GM12878 (cell line): ENCODE results near the gene TRIP11. TPM values are rescaled to one million over a fixed set of nuclear protein-coding genes. Genes with fewer than 3 reads are reported as not detected.

Experiments
- ATAC-seq: fragments of 200-7000 bp; cut with Tn5 transposase; 3 replicates; pipeline ENCODE4 v1.9.1; 2020; ENCODE audit warnings: mild to moderate bottlenecking, moderate library complexity
- BruUV-seq: library from RNA; stranded (reverse); fragments of 400-500 nt; replicated peaks from 2 replicates; lab custom pipeline; 2021; lab: Mats Ljungman, UMichigan
- CTCF ChIA-PET: fragments of 300-600 bp; sonication (Branson Sonifier 250); formaldehyde crosslinking; extraction: SDS; loops from one replicate; lab custom pipeline; 2021; ENCODE audit warnings: inconsistent platforms; lab: Yijun Ruan, JAX
- POLR2A ChIA-PET: fragments of 350-600 bp; formaldehyde crosslinking; extraction: SDS; loops from one replicate; lab custom pipeline; 2021; ENCODE audit warnings: inconsistent platforms; lab: Charles Lee
- RAD21 ChIA-PET: fragments of 300-600 bp; sonication (Branson Sonifier 250); formaldehyde crosslinking; loops from one replicate; lab custom pipeline; 2023; ENCODE audit warnings: antibody characterized with exemption; ENCODE audit not compliant: unreplicated experiment; lab: Charles Lee
- SMC1A ChIA-PET: fragments of 300-600 bp; sonication (Branson Sonifier 250); formaldehyde crosslinking; loops from one replicate; lab custom pipeline; 2023; ENCODE audit not compliant: unreplicated experiment, uncharacterized antibody; lab: Charles Lee
- DNase-seq: peaks from one replicate; pipeline ENCODE4 v3.0.0-alpha.2; 2011; ENCODE audit warnings: low read depth, low spot score
- FAIRE-seq: peaks from 3 replicates; lab custom pipeline; 2011; peaks lifted over from hg19 to GRCh38; lab: Jason Lieb, UNC
- H2AFZ ChIP-seq: 2 replicates; pipeline ENCODE4 v1.6.0; 2011; ENCODE audit warnings: low read depth, low read length, control low read depth; ENCODE audit not compliant: control insufficient read depth
- H3K27ac ChIP-seq: 2 replicates; pipeline ENCODE4 v1.5.1; 2011; ENCODE audit warnings: control low read depth; ENCODE audit not compliant: control insufficient read depth, insufficient read depth
- H3K27me3 ChIP-seq, 2 experiments: replicated peaks in 1 of 2; 2 replicates each; pipeline versions ENCODE4 v1.6.0 to v1.6.1; 2011; ENCODE audit warnings: low read length in 1 of 2; ENCODE audit not compliant: control insufficient read depth in 2 of 2, insufficient read depth in 2 of 2
- H3K36me3 ChIP-seq, 2 experiments: 2 replicates each; pipeline ENCODE4 v1.5.1; 2011; ENCODE audit warnings: low read length in 1 of 2; ENCODE audit not compliant: control insufficient read depth in 2 of 2, insufficient read depth in 2 of 2
- H3K4me1 ChIP-seq: 2 replicates; pipeline ENCODE4 v1.6.1; 2011; ENCODE audit warnings: mild to moderate bottlenecking, low read length, moderate library complexity, mixed read lengths; ENCODE audit not compliant: control insufficient read depth, insufficient read depth
- H3K4me2 ChIP-seq: 2 replicates; pipeline ENCODE4 v1.6.0; 2011; ENCODE audit warnings: control low read depth; ENCODE audit not compliant: control insufficient read depth, insufficient read depth
- H3K4me3 ChIP-seq: fragments of 200-600 bp; sonication (generic); 2 replicates; pipeline ENCODE4 v1.5.1; 2016
- H3K79me2 ChIP-seq: 2 replicates; pipeline ENCODE4 v1.6.0; 2011; ENCODE audit warnings: low read length; ENCODE audit not compliant: control insufficient read depth, insufficient read depth
- H3K9ac ChIP-seq: 2 replicates; pipeline ENCODE4 v1.8.0; 2011; ENCODE audit warnings: low read length, control low read depth, mixed read lengths; ENCODE audit not compliant: control insufficient read depth, insufficient read depth
- H3K9me3 ChIP-seq: replicated peaks from 3 replicates; pipeline ENCODE4 v1.5.1; 2011; ENCODE audit warnings: mild to moderate bottlenecking, low read length; ENCODE audit not compliant: control insufficient read depth, insufficient read depth
- H4K20me1 ChIP-seq: 2 replicates; pipeline ENCODE4 v1.6.0; 2011; ENCODE audit not compliant: control insufficient read depth, insufficient read depth
- EED ChIP-seq: sonication (generic); IDR thresholded peaks from 2 replicates; pipeline ENCODE4 v1.6.1; 2016; ENCODE audit warnings: antibody characterized with exemption, low read depth
- FOS ChIP-seq: IDR thresholded peaks from 3 replicates; pipeline ENCODE4 v1.6.1; 2011; ENCODE audit warnings: borderline replicate concordance; ENCODE audit not compliant: insufficient read length; ENCODE audit errors: extremely low read depth
- JUNB ChIP-seq: IDR thresholded peaks from 2 replicates; pipeline ENCODE4 v1.6.1; 2016; ENCODE audit warnings: antibody characterized with exemption, mild to moderate bottlenecking
- MTA3 ChIP-seq: IDR thresholded peaks from 2 replicates; pipeline ENCODE4 v1.6.1; 2012; ENCODE audit warnings: low read length, inconsistent platforms, borderline replicate concordance
- RAD51 ChIP-seq: fragments of 450-650 bp; IDR thresholded peaks from 2 replicates; pipeline ENCODE4 v1.6.1; 2016; ENCODE audit warnings: moderate library complexity, mild to moderate bottlenecking, inconsistent platforms
- SMC3 ChIP-seq: IDR thresholded peaks from 2 replicates; pipeline ENCODE4 v1.6.1; 2011; ENCODE audit warnings: low read length, improper control_type of control experiment, borderline replicate concordance
- TCF12 ChIP-seq: IDR thresholded peaks from 2 replicates; pipeline ENCODE4 v1.6.1; 2011; ENCODE audit warnings: low read depth, mild to moderate bottlenecking, low read length
- USF1 ChIP-seq: IDR thresholded peaks from 2 replicates; pipeline ENCODE4 v1.6.1; 2011; ENCODE audit warnings: borderline replicate concordance, low read depth, mild to moderate bottlenecking, moderate library complexity, mixed read lengths, low read length; ENCODE audit not compliant: insufficient read depth; ENCODE audit errors: extremely low read length
- WRNIP1 ChIP-seq: IDR thresholded peaks from 2 replicates; pipeline ENCODE4 v1.6.1; 2011; ENCODE audit warnings: low read depth, low read length, improper control_type of control experiment, borderline replicate concordance
- ZNF207 ChIP-seq: fragments of 450-650 bp; IDR thresholded peaks from 2 replicates; pipeline ENCODE4 v1.6.1; 2014; ENCODE audit warnings: antibody characterized with exemption, mild to moderate bottlenecking, borderline replicate concordance
- WGBS: methylation state at CpG from one replicate; pipeline ENCODE4 v1.1.6; 2016; ENCODE audit warnings: low lambda C conversion rate; ENCODE audit not compliant: insufficient replicate concordance, insufficient coverage; ENCODE audit errors: missing lambda C conversion rate; 5-methylcytosine and 5-hydroxymethylcytosine counted together
- in situ Hi-C: fragments of 300-500 bp; cut with MboI; formaldehyde crosslinking; loops from 9 replicates; pipeline ENCODE4 v1.14.3; 2018; ENCODE audit warnings: mixed read lengths
- intact Hi-C: fragments of 100-400 bp; cut with micrococcal nuclease; formaldehyde crosslinking; loops from one replicate; pipeline ENCODE4 v1.14.2; 2022; ENCODE audit not compliant: unreplicated experiment
- polyA plus RNA-seq, 11 experiments: library from polyadenylated mRNA; depleted of rRNA in 4 of 11; unstranded in 6 of 11; stranded (reverse) in 5 of 11; fragments of >200 nt; fragmentation: Nextera tagmentation in 4 of 11; fragmentation: Illumina TruSeq in 1 of 11; extraction: Ambion mirVana in 4 of 11; extraction: Trizol in 1 of 11; gene quantifications; 1 replicate in 1 of 11; 2 replicates in 10 of 11; pipeline versions ENCODE4 v1.2.1 to v1.2.3, GENCODE V29; 2011 to 2016; ENCODE audit warnings: inconsistent platforms in 2 of 11, missing spikeins in 2 of 11, low read depth in 1 of 11
- total RNA-seq, 4 experiments: library from RNA; depleted of rRNA in 3 of 4; stranded (reverse); fragments of >200 nt in 3 of 4; fragmentation: Illumina TruSeq in 1 of 4; extraction: Trizol in 1 of 4; gene quantifications; 2 replicates each; pipeline versions ENCODE4 v1.2.1 to v1.2.3, GENCODE V29; 2013 to 2021
- TF ChIP-seq, protein P1 (sequence below): fragments of 450-650 bp; IDR thresholded peaks from 2 replicates; pipeline ENCODE4 v1.6.1; 2016; ENCODE audit warnings: mild to moderate bottlenecking
- TF ChIP-seq, protein P2 (sequence below): IDR thresholded peaks from 2 replicates; pipeline ENCODE4 v1.6.1; 2011; ENCODE audit warnings: low read depth, low read length, improper control_type of control experiment, borderline replicate concordance
- TF ChIP-seq, protein P3 (sequence below): IDR thresholded peaks from 2 replicates; pipeline ENCODE4 v1.6.1; 2012; ENCODE audit warnings: low read depth, low read length, improper control_type of control experiment
- TF ChIP-seq, protein P4 (sequence below): fragments of 450-650 bp; IDR thresholded peaks from 2 replicates; pipeline ENCODE4 v1.6.1; 2014; ENCODE audit warnings: mild to moderate bottlenecking

Gene TRIP11
- total and polyA plus RNA-seq, 10 of the 15 experiments (the other 5 are each of a cell fraction or from before 2014, with no cell fraction given): 5.3 to 46.1 (median 19.9) TPM

DNA sequence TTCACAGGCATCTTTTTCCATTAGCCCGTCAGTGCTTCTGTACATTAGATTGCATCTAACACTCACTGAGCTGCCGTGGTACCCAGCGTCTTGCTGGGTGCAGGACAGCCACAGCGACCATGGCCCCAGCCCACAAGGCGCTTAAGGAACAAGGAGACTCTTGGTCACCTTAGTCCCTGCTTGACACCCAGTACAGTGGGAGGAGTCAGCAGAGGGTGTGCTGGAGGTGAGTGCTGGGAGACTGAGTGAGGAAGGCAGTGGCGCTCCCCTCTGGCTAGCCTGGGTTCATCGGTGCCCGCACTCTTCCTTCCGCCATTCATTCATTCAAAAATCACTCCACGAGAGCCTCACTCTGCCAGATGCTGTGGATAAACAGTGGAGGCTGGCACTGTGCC is 114.1 kb downstream of the TRIP11 start (continued):
- TF ChIP-seq, protein P1, sequence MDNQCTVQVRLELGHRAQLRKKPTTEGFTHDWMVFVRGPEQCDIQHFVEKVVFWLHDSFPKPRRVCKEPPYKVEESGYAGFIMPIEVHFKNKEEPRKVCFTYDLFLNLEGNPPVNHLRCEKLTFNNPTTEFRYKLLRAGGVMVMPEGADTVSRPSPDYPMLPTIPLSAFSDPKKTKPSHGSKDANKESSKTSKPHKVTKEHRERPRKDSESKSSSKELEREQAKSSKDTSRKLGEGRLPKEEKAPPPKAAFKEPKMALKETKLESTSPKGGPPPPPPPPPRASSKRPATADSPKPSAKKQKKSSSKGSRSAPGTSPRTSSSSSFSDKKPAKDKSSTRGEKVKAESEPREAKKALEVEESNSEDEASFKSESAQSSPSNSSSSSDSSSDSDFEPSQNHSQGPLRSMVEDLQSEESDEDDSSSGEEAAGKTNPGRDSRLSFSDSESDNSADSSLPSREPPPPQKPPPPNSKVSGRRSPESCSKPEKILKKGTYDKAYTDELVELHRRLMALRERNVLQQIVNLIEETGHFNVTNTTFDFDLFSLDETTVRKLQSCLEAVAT: no peak
- no peak for TF ChIP-seq JUNB

DNA sequence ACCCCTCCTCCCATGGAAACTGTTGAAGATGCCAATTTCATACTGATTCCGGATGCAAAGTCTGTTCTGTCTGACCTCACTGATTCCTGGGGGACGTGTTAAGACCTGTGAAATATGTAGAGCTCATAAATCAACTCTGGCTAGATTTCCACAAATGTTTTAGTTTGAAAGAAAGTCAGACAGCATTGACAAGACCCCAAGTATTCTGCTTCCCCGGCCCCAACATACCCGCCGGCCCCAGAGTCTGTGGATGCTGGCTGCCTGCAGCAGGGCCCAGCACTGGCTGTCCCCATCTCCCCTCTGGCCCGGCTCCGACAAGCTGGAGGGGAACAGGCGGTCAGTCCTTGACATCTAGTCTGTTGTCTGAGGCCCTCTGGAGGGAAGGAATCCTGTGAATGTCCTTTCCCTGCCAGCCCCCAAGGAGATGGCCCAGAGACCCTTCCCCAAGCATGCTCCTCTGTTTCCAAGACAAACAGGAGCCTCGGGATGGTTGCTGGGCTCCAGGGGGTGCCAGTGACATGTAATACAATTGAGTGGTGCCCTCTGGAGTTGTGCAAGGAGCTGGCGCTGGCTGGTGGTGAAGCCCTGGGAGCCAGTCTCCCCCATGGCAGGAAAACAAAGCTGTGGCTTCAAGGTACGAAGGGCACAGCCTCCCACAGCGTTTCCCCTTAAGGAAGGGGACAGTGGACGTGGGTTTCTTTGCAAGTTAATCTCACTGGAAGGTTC is 114.7 kb downstream of the TRIP11 start:
- ChIA-PET CTCF (interaction anchor here (1.5 kb wide), 2 partner anchors 33 to 72 kb away, joined by 3 read pairs; no protein-coding TSS in a partner anchor), POLR2A (no interaction called here), SMC1A (interaction anchor here (1.0 kb wide), 1 partner anchor 16 kb away, joined by 3 read pairs; no protein-coding TSS in a partner anchor), RAD21 (no interaction called here)
- Histone ChIP-seq H3K36me3 (no peaks in the 10 kb centered on the region), H3K9me3 (no peaks in the 10 kb centered on the region), H3K4me2 (no peak overlapping the region), H2AFZ (no peak overlapping the region), H3K27me3 (no peaks in the 10 kb centered on the region; a peak in 1 of 4 replicates), H3K4me3 (no peak overlapping the region), H3K79me2 (no peaks in the 10 kb centered on the region), H4K20me1 (no peaks in the 10 kb centered on the region), H3K9ac (no peak overlapping the region), H3K27ac (no peak overlapping the region), H3K4me1 (no peaks in the 10 kb centered on the region)
- intact Hi-C loops: no loop called here
- ATAC-seq: no peak
- no TSS peak for BruUV-seq
- in situ Hi-C loops: no loop called here
- WGBS: 44% methylated on average over 13 of the region's 13 CpGs
- no peak for FAIRE-seq
- no peak for DNase-seq
- TF ChIP-seq MTA3 (no peak), USF1 (no peak), ZNF207 (no peak), FOS (no peak), RAD51 (no peak), EED (no peak), TCF12 (no peak), WRNIP1 (no peak), SMC3 (no peak)
- TF ChIP-seq, protein P1: no peak
- TF ChIP-seq, protein P2, sequence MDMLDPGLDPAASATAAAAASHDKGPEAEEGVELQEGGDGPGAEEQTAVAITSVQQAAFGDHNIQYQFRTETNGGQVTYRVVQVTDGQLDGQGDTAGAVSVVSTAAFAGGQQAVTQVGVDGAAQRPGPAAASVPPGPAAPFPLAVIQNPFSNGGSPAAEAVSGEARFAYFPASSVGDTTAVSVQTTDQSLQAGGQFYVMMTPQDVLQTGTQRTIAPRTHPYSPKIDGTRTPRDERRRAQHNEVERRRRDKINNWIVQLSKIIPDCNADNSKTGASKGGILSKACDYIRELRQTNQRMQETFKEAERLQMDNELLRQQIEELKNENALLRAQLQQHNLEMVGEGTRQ: no peak
- TF ChIP-seq, protein P3, sequence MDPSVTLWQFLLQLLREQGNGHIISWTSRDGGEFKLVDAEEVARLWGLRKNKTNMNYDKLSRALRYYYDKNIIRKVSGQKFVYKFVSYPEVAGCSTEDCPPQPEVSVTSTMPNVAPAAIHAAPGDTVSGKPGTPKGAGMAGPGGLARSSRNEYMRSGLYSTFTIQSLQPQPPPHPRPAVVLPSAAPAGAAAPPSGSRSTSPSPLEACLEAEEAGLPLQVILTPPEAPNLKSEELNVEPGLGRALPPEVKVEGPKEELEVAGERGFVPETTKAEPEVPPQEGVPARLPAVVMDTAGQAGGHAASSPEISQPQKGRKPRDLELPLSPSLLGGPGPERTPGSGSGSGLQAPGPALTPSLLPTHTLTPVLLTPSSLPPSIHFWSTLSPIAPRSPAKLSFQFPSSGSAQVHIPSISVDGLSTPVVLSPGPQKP: no peak
- TF ChIP-seq, protein P4, sequence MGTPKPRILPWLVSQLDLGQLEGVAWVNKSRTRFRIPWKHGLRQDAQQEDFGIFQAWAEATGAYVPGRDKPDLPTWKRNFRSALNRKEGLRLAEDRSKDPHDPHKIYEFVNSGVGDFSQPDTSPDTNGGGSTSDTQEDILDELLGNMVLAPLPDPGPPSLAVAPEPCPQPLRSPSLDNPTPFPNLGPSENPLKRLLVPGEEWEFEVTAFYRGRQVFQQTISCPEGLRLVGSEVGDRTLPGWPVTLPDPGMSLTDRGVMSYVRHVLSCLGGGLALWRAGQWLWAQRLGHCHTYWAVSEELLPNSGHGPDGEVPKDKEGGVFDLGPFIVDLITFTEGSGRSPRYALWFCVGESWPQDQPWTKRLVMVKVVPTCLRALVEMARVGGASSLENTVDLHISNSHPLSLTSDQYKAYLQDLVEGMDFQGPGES: no peak
